ENCODE results near the gene NEXN.
A peak's percentile ranks its signal among the peaks of the same experiment; 100 is the strongest.
"Not testable (repeated sequence)": the region's sequence is repeated elsewhere in the genome, so short reads cannot be mapped to it uniquely, and the experiment has no call there.

The NEXN gene

DNA sequence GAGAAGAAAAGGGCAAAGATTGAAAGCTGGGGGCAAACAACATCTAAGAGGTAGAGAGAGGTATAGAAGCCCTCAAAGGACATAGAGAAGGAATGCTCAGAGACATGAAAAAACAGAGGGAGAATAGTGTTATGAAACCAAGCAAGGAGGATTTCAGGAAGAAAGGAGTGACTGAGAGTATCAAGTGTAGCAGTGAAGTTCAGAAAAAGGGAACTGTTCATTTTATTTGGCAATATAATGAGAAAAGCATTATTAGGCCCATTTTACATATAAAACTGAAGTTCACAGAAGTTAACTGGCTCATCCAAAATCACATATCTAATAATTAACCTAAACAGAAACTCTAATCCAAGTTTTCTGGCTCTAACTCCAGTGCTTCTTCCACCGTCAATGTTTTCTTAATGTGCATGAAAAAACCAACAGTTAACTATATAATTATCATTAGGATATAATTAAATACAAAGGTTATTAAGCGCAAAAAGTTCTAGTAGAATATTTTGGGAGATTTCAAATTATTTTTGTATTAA, 17.7 kb downstream of the NEXN start:
- no peak for DNase-seq (ENCODE audit: low read depth)

DNA sequence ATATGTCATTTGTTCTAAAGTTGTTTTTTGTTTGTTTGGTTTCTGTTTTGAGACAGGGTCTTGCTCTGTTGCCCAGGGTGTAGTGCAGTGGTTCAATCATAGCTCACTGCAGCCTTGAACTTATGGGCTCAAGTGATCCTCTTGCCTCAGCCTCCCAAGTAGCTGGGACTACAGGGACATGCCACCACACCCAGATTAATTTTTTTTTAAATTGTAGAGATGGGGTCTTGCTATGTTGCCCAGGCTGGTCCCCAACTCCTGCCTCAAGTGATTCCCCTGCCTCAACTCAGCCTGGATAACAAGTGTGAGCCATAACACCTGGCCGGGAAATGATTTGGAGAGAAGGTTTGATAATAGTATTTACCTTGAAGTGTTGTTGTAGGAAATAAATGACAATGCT, 18.2 kb downstream of the NEXN start:
- DNase-seq (ENCODE audit: low read depth) = no peak

DNA sequence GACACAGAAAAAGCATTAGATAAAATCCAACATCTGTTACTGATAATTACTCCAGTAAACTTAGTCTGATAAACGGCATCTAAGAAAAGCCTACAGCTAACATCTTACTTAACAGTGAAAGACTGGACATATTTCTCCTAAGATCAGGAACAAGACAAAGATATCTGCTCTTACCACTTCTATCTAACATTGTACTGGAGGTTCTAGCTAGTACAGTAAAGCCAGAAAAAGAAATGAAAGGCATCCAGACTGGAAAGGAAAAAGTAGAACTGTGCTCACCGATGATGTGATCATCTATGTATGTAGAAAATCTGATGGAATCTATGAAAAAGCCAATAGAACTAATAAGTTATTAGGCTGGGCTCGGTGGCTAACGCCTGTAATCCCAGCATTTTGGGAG, 21.7 kb downstream of the NEXN start:
- DNase-seq (ENCODE audit: low read depth) = no peak

GRCh38 chr1:77918918-77919317, 30.5 kb downstream of the NEXN start:
- DNase-seq (ENCODE audit: low read depth) = not testable (repeated sequence)

DNA sequence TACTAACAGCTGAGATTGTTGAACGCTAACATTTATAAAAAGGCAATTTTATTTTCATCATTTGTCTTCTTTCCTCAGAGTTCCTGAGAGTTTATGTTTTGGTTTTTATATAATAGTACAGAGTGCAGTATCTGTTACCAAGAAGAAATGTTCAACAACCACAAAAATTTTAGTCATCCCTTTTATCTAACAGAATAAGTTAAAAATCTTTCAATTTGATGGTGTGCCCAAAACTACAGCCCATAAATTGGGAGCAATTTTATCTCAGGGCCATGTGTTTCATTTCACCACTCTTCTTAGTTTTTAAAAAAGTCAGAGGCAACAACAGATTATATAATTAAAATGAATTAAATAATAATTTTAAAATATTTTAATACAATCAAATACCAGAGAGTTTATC, 37.1 kb downstream of the NEXN start:
- DNase-seq (ENCODE audit: low read depth) = peak; percentile 49

GRCh38 chr1:77925956-77926355, 37.5 kb downstream of the NEXN start:
- no peak for DNase-seq (ENCODE audit: low read depth)

DNA sequence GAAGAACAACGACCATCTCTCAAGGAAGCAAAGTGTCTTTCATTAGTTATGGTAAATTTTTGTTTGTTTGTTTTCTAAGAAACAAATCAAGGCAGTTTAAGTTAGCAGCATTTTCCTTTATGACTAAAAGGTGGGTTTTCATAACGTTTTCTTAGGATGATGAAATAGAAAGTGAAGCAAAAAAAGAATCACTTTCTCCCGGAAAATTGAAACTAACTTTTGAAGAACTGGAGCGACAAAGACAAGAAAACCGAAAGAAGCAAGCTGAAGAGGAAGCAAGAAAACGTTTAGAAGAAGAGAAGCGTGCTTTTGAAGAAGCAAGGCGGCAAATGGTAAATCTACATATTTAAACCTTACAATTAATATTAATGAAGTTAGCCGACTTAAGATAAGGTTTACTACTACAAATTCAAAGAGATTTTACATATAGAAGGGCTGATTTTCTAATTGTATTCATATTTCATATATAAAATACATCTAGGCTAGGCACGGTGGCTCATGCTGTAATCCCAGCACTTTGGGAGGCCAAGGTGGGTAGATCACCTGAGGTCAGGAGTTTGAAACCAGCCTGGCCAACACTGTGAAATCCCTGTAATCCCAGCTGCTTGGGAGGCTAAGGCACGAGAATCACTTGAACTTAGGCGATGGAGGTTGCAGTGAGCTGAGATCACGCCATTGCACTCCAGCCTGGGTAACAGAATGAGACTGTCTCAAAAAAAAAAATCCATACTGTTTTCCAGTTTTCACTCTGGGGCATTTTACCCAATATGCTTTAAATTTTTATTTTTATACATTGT, 38.3 kb downstream of the NEXN start:
- DNase-seq (ENCODE audit: low read depth) = no peak

DNA sequence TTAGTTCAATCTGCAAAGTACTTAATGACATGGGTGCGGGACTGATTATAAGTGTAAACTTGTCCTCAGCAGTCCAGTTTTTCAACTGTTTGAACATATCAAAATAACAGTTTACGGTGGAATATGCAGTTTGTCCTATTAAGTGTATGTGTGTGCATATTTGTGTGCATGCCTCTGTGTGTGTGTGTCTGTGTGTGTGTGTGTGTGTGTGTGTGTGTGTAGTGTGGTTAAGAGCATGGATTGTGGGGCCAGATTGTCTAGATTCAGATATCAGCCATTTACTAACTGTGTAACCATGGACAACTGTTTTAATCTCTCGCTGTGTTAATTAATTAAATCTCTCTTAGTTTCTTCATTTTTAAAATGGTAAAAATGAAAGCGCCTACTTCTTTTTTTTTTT, 39.0 kb downstream of the NEXN start:
- no peak for DNase-seq (ENCODE audit: low read depth)

GRCh38 chr1:77929806-77930205, 41.4 kb downstream of the NEXN start:
- DNase-seq (ENCODE audit: low read depth) = no peak

- no peak for DNase-seq (ENCODE audit: low read depth)
Observed at GRCh38 chr1:77938651-77939050, 50.2 kb downstream of the NEXN start.

GRCh38 chr1:77940921-77941570, 52.6 kb downstream of the NEXN start:
- DNase-seq (ENCODE audit: low read depth) = no peak

GRCh38 chr1:77942400-77943140, 54.1 kb downstream of the NEXN start:
- no peak for DNase-seq (ENCODE audit: low read depth)

DNA sequence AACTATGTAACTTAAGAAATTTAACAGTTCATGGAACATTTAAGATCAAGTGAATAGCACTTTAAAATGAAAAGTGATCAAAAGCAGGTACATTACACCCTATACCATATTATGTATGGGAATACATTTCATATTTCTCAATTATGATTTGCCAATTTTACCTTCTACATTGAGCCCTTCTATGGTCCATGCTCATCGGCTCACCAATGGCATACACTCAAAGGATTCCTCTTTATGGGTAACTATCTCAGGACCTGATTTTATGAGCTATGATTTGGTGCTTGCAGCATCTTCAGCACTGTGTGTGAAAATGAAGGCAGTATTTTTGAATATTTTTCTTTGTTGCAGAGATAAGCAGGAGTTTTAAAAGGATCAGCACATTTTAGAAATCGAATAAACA, 56.9 kb downstream of the NEXN start:
- DNase-seq (ENCODE audit: low read depth) = no peak

DNA sequence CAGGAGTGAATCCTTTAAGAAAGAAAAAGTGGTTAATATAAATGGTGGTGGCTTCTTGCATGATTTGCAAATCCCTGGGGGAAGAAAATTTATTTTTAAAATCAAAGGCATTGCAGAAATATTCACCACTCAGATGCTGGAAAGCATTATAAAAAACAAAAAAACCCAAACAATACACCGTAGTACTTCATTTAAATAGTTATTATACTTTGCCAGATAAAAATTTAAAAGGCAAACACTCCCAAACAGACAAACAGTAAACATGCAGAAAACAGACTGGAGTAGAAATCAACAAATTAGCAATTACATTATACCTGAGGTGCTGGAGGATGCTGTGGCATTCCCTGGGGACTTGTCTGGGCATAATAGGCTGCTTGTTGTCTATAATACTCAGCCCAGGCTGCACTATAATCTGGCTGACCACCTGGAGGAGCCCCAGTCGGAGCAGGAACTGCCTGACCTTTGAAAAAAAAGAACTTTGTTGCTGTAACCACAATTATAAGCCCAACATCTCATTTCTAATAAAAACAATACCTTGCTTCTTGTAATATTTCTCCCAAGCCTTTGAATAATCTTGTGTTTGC, 60.5 kb downstream of the NEXN start:
- no peak for DNase-seq (ENCODE audit: low read depth)

- DNase-seq (ENCODE audit: low read depth) = no peak
Observed at GRCh38 chr1:77950873-77951272, 62.4 kb downstream of the NEXN start.

- DNase-seq (ENCODE audit: low read depth) = no peak
Observed at GRCh38 chr1:77951328-77951727, 62.9 kb downstream of the NEXN start.

DNA sequence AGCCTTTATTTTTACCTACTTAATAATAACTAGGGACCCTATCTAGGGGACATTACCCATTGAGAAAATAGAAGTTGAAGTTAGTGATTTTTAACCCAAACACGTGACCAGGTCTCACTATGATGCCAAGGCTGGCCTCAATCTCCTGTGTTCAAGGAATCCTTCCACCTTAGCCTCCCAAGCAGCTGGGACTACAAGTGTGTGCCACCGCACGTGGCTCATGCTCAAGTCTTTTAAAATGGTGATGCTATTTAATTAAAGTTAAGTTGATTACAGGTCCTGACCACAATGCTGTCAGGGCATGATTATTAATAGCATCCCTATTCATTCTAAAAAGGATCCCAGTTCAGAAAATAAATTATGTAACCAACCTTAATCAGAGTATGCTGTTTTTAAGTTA, 65.5 kb downstream of the NEXN start:
- no peak for DNase-seq (ENCODE audit: low read depth)

GRCh38 chr1:77954521-77954920, 66.1 kb downstream of the NEXN start:
- no peak for DNase-seq (ENCODE audit: low read depth)

DNA sequence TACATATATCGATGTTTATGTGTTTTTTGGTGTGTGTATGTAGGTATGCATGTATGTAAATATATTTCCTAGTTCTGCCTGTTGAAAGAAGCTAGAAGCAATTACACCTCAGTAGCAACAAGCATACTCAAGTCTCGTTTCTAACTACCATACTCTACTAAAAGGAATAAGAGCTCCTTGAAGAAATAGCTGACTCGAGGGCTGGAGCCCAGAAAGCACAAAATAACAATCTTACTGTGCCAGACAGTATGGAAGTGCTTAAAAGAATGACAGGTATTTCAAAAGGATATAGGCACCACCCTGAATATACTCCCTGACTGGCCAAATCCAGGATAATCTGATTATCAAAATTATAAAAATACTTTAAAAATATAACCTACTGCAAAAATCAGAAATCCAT, 67.3 kb downstream of the NEXN start:
- DNase-seq (ENCODE audit: low read depth) = no peak

DNA sequence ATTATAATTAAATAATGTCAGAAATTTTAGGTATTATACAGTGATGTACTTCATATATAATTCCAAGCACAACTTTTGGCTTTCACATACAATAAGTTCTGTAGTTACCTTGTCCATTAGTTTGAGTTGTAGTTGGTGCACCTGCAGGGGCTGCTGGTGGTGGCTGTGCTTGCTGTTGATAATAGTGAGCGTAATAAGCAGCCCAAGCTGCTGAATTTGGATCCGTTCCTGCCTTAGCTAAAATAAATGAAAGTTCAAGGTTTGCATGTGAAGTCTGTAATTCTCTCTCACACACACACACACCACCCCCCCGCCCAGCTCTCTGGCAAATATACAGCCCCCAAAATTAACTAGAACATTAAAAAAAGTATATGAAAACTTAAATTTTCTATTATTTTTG, 68.0 kb downstream of the NEXN start:
- no peak for DNase-seq (ENCODE audit: low read depth)

DNA sequence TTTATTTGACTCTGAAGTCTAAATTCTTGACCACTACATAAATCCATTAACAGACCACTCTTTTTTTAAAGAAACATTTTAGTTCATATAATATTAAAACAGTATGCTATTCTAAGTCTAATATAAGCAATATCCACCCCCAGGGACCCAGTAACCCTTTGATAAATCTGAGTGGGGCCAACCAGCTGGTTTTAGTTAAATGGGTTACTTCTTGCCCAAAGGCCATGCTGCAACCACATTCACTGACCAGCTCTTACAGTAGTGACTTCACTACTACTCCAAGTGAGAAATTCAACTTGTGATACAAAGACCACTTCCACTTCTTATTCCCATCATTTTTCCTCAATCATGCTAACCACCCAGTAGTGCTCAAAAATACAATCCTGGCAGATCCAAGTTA, 70.0 kb downstream of the NEXN start:
- DNase-seq (ENCODE audit: low read depth) = no peak

- DNase-seq (ENCODE audit: low read depth) = no peak
Observed at GRCh38 chr1:77958850-77959249, 70.4 kb downstream of the NEXN start.

GRCh38 chr1:77961392-77961791, 73.0 kb downstream of the NEXN start:
- DNase-seq (ENCODE audit: low read depth) = no peak
